GM21737 (cell line): ENCODE data around the gene MYT1.
A peak's percentile ranks its signal among the peaks of the same experiment; 100 is the strongest.

Source experiments
- ATAC-seq: cut with Tn5 transposase; IDR thresholded peaks from one replicate; pipeline ENCODE4 v1.9.1; 2021; ENCODE audit warnings: mild to moderate bottlenecking, moderate library complexity; ENCODE audit not compliant: unreplicated experiment

Gene MYT1

DNA sequence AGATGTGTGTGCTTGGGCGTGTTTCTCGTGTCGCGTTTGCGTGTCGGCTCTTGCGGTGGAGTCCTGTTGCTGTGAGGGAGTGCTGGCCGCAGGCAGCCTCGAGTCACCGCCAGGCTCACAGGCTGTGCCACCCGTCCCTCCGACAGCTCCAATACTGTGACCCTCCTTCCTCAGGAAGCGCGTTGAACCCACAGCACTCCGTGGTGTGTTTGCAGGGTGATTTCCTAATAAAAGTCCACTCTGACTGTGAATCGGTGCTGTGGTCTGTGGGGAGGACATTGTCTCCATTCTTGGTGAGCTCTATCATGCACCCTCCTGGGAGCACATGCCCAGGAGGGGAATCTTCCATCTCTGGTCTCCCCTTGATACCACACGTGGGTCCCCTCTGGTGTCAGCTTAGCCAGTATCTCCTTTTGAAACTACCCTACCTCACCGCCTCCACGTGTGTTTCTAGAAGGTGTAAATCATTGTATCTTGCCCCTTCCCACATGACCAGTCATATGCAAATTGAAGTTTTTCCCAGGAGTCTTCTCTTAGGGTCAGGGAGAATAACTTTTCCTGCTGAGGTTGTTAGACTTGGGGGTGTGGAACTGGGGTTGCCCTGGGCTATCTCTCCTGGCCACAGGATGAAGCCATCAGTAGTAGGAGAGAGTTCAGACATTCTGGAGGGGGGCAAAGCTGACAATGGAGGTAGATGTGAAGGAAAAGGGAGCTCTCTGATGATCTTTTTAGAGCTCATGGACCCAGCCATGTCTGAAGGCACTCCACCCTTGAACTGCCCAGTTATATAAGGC, 77.9 kb downstream of the MYT1 start:
- ATAC-seq: no peak

DNA sequence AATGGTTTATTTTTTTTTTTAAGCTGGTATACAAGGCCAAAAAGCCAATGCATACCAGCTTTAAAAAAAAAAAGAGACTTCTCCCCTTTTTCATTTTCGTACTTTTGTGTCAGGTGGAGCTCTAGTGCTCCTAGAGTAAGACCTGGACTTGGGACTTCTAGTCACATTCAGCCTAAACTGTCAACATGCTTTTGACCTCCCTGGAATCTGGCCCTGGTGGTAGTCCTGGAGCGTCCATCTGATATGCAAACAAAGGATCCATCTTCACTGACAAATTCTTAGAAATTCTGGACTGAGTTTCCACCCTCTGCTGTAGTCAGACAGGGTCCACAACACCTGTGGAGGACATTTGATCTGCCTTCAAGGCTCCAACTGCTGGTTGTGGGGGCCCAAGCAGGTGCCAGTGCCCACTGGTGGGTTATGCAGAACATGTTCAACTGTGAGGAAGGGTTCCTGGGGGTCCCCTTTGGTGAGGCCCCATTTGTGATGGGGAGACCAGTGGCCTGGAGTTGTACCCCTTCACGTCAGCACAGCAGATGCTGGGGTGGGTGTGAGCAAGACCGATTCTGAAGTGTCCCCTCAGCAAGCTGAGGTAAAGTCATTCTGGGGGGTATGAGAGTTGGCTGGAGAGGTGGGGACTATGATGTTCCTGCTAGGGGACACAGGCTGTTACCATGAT, 78.7 kb downstream of the MYT1 start:
- no peak for ATAC-seq

DNA sequence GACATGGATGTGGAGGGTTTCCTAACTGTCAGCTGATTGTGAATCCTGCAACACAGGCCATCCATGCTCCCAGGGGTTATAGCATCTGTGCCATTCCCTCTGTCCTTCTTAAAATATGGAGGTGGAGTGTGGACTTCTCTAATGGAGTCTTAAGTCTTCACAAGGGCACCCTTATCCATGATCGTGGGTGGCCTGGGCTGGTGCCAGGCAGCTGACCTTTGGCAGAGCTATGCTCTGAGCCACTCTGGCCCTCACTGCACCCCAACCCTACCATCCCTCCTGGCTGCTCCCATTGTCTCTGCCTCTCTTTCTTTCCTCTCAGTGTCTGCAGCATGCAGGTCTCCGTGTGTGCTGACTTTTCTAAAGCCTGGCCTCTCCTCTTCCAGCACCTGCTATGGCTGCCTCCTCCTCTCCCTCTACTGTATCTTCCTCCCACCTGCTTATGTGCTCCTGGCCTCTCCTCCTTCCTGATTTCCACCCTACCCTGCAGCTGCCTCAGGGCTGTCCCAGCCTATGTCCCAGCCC, 80.1 kb downstream of the MYT1 start:
- ATAC-seq: no peak

DNA sequence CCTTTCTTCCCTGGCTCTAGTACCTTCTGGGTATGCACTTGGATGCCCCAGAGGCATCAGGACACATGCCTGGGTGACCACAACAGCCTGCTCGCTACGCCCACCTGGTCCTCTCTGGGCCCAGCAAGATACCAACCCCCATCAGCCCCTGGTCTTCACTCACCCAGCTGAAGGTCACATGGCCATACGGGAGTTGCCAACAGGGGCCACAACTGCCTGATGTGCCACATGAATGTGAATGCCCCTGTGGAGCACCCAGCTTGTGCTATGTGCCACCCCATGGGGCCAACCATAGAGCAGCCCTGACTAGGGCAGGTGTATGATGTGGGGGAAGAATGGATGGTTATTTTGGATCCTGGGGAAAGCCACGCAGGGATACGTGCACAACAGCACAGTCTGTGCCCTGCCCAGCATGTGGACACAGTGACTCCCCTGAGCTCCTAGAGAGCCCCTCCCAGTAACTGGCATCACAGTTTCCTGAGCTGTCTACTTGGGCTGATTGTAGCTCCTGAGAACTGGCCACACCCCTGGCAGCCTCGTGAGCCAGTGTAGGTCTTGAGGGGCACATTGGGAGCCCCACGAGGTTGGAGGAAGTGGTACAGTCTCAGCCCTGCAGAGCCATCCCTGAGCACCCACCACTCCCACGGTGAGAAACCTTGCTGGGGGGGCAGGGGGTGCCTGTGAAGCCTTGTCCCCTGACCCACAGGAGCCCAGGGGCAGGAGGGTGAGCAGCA, 80.8 kb downstream of the MYT1 start:
- no peak for ATAC-seq

DNA sequence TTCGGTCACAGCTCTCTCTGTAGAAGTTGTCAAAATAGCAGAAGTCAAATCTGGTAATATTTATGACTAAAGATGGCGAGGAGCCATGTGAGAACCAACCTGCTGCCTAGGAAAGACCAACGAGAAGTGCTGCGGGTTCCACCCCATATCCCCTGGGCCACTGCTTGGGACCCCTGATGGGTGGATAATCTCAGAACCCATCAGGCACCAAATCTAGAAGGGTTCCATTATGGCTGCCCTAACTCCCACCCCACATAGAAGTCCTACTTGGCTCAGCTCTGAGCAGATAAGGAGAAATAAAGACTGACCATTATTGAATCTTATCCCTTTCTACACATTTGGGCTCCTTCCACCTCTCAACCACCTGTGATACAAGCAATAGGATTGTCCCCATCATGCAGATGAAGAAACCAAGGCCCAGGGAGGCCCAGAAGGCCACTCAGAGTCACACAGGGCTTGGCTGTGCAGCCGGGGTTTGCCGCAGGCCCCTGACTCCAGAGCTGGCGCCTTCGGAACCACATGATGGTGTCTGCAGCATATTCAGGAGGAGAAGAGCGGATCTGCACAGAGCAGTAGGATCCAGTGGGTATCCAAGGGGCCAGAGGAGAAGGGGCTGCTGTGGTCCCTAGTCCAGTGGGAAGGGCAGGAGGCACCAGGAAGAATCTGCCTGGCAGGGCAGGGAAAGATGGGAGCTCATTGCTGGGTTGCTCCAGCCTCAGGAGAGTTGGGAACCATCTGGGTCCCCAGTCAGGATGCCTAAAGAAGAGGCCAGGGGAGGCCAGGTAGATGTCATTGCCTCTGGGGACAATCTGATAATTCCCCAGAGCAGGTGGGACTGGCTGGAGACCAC, 81.7 kb downstream of the MYT1 start:
- no peak for ATAC-seq

DNA sequence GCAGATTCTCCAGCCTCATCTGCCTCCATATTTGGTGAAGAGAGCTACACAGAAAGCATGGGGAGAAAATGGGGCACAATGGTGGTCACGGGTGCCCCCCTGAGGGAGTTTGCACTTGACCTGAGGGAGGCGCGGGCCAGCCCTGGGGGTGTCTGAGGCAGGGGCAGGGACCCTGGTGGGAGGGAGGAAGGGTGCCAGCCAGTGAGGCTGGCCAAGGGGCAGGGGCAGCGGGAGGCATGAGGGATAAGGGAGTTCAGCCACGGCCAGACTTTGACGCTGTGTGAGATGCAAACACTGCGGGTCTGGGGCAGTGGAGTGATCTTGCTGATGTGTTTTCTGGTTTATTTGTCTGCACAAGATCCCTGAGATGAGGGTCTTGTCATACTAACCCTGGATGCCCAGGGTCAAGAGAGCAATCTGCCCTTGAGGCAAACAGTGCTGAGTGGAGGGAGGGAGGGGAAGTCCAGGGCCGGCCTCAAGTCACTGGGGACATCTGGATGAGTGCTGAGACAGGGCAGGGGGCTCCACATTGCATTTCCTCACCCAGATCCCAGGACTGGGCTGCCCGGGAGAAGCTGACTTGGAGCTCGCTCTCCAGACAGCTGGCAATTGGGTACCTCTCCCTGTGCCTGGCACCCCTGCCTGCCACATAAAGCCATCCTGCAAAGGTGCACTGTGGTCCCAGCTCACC, 82.5 kb downstream of the MYT1 start:
- ATAC-seq: no peak

DNA sequence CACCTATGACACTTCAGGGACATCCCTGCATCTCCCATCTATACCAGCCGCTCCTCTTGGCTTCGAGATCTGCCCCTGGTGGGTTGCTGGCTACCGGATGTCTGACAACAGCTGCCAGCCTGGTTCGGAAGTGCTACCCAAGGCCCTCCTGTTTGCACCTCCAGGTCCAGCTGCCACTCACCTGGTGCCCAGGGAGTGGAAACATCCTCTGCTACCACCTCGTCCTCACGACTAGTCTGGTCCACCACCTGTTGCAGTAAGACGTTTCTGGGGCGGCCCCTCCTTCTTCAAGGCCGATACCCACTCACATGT, 83.0 kb downstream of the MYT1 start:
- ATAC-seq: no peak

DNA sequence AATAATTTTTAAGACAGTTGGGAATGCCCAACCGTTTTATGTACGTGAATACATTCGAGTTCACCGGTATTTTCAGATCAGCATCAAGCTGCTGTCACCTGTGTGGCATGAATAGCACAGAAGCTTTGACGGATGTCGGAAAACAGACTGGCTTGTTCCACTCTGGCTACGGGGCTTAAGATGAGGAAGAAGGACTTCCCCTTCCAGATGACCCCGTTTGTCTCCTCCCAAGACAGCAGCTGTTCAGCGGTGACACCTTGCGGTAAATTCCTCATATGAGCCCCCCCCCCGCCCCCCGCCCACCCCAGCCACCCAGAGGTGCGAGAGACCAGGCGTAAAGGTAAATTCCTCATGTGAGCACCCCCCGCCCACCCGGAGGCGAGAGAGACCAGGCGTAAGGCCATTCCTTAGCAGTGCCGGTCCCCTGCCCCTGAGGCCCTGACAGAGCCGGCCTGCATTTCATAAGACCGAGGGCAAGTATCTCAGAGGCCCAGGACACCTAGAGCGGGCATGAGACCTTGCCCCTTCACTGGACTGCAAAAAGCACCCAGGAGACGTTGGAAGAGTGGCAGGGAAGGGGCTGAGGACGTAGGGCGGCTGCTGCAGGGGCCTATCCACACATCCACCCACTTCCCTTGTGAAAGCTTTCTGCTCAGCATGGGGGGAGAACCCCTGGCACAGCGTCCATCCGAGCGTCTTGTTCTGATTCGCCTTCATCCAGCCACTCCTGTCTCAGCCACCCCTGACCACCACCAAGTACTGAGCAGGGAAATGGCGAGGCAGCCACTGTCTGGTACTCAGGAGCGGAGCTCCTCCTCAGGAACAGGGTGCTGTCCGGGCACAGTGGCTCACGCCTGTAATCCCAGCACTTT, 84.0 kb downstream of the MYT1 start:
- ATAC-seq: no peak

DNA sequence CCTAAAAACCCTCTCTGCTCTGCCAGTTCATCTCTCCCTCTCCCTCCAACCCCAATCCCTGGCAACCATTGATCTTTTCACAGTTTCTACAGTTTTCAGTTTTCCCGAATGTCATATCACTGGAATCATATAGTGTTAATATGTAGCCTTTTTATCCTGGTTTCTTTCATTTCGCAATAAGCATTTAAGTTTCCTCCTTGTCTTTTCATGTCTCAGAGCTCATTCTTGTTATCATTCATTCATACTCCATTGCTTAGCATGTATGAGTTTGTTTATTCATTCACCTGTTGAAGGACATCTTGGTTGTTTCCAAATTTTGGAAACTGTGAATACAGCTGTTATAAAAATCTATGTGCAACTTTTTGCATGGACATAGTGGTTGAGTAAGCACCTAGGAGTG, 85.8 kb downstream of the MYT1 start:
- ATAC-seq: no peak

DNA sequence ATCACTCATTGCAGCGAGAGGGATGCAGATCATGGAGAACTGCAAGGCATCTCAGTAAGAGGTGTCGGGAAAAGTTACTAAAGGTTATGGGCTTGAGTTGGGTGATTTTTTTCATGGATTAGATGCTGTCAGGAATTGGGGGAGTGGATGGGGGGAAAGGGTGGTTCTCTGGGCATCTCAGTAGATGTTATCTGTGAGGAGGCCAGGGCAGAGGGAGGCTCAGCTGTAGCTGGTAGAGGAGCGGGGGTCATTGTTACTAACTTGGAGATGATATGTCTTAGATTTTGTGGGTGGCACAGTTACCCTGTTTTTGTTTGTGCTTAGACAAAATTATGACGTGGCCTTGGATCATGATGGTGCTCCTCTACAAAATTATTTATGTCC, 88.7 kb downstream of the MYT1 start:
- ATAC-seq: no peak

DNA sequence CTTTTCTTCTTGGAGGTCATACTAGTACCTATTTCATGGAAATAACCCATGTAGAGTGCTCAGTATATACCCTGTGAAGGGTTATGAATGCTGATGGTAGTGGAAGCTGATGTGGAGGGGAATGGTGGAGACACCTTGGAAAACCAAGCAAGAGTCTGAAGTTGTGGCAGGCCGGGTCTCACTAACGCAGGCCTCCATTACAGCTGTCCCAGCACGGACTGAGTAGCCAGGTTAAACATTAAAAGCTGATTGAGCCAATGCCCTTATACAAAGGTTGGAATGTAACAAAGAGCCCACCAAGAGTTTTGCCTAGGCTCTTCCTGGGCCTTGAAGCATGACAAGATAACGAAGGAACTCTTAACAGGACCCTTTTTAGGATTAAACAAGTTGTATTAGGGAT, 89.2 kb downstream of the MYT1 start:
- no peak for ATAC-seq

DNA sequence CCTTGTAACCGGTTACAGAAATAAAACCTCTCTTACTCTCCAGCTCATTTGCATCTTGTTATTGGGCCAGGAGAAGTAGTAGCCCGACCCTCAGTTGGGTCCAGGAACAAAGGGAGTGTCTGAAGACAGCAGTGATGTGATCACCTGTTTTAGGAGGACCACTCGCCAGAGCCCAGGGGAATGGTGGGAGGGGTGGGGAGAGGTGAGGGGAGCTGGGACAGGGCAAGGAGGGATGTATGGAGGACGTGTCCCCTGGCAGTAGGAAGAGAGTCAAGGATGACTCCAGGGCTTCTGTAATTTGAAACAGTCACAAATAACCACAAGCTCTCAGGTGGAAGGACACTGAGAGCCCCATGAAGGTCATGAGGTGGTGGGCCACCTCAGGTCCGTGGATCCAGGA, 89.9 kb downstream of the MYT1 start:
- ATAC-seq: no peak

DNA sequence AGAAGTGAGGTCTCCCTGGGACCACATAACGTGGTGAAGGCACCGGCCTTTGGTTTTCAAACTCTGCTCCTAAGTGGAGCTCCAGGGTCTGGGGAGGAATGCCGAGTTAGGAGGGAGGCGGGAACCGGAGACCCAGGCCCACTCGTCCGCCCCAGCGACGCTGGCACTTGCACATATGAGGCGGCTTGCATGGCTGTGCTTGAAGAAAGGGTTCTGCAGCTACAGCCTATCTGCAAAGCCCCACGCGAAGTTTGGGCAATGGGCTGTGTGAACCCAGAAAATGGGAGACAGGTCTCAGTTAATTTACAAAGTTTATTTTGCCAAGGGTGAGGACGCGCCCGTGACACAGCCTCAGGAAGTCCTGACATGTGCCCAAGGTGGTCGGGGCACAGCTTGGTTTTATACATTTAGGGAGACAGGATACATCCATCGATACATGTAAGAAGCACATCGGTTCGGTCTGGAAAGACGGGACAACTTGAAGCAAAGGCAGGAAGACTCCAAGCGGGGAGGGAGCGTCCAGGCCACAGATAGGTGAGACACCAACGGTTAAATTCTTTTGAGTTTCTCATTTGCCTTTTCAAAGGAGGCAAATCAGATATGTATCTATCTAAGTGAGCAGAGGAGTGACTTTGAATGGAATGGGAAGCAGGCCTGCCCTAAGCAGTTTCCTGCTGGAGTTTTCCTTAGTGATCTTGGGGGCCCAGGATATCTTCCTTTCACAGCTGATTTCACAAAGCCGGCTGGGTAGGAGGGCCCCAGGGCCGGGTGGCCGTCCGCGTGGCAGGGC, 90.5 kb downstream of the MYT1 start:
- no peak for ATAC-seq

DNA sequence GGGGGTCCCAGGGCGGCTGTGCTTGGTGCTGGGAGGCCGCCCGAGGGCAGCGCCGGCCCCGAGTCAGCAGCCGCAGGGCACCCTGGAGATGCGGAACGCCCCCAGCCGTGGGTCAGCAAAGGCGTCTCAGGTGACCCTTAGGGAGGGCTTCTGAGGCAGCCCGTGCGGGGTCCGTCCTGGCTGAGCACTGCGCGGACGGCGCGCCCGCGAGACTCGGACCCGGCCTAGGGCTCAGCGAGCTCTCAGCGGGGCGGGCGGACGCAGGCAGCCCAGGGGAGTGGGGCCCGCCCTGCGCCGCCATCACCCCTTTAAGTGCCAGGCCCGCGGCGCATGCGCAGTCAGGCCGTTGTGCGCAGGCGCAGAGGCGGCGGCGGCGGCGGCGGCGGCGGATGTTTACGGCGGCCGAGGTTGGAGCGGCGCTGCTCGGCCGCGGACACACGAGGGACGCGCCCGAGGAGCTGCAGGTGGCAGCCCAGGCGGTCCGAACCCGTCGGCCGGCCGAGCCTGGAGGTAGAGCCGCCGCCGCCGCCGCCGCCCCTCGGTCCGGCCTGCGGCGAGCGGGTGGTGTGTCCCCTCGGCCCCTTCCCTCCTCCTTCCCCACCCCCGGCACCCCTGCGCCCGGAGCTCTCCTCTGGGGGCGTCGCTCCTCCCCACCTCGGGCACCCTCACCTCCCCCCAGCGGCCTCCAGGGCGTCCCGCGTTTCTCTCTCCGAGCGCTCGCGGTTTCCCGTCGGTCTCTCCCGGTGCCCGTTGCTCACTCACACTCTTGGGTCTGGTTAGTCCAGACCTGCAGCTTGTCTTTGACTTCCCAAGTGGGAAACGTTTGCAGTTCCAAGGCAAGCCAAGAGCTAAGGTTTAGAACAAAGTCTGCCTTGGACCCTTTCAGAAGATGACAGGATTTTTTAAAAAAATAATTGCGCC, 91.4 kb downstream of the MYT1 start, which contains the start of gene PCMTD2:
TSS of gene PCMTD2 (plus strand) at position 388 of the 921 bp plus-strand sequence. CDS start 4,218 bp downstream, outside the sequence.
- peak; percentile 73 for ATAC-seq

DNA sequence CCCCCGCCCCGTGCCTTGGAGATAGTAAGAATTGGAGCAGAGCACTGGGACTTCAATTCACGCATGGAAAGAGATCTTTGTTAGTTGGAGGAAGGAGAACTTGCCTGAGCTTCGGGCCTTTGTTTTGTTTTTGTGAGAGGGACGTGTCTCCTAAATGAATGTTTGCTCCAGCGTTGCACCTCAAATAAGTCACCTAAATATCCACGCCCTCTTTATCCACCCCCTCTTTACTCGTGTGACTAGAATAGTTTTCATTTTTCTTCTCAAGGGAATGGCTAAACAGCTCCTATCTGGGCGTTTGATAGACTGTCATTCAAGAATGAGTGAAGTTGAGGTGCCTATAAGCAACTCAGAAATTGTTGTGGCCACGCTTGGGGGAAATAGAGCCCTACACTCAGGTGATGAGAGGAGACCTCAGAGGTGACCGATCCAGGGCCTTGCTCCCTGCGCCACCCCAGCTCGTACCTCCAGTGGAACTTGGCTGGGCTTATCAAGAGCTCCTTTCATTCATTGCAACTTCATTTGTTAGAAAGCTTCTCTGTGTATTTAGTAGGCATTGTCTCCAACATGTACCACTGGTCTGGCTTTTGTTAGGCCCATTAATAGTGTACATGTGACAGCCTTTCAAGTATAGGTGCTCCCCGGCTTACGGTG, 92.2 kb downstream of the MYT1 start:
- no peak for ATAC-seq

DNA sequence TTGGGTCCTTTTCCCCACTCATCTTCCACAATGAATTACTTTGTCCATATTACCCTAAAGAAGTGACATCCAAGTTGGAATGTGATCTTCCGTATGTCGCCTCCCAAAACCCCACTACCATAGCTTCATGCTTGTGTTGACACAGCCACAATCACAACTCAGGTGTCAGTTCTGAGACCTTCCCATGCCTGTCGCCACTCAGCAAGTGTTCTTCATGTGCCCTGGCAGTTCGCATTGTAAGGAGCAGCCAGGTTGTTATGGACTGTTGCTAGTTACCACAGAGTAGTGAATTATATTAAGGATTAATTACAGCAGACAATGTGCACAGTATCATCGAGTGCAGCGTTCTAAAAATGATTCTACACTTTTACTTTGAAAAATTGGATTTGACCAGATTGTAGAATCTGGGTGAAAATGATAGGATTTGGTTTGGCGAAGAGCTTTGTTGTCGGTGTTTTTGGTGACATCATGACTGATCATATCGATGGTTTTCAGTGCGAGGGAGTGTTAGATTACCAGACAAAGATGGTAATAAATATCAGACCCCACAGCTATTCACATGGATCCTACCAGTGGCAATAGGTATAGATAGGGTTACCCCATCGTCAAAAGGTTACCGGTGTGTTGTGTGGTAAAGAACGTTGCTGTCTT, 93.0 kb downstream of the MYT1 start:
- ATAC-seq: no peak
